GM15510 (cell line): ENCODE measurements around the gene TP53I3.

Source experiments
- POLR2A ChIP-seq: IDR thresholded peaks from 3 replicates; pipeline ENCODE4 v1.6.1; 2011; ENCODE audit warnings: borderline replicate concordance; ENCODE audit not compliant: insufficient read length; ENCODE audit errors: extremely low read depth

Gene TP53I3

DNA sequence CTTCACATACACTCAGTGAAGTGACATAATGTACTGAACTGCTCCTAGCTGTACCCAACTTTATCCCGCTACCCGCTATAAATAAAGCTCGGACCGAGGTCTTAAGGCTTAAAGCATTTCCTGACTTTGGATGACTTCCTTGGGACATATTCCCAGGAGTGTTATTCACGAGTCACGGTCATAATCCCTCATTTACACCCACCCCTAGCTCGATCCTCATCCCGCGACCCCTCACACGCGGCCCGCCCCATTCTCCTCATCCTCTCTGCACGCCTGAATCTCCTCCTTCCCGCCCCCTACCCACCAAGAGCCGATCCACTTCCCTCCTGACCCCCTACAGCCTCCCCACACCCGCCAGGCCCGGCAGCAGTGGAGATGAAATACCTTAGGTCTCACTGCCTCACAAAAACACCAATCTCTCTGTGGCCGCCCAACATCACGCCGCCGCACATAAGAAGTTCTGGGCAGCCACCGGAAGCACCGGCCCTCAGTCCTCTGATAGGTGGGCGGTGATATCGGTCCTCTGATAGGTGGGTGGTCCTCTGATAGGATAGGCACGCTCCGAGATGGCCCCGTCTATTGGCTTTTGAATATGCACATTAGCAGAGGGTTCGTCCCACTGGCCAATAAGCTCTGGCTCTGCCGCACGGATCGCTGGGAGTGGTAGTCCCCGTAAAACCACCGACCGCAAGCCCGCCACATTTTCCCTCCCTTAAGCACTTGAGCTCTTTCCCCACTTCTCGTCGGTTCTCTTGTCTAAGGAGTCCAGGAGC, 37.5 kb downstream of the TP53I3 start, which contains the start of gene WDCP:
Gene WDCP (minus strand): TSS at position 462 of the 773 bp plus-strand sequence. CDS start 7,897 bp downstream, outside the sequence.
- peak; percentile 82 for TF ChIP-seq POLR2A

DNA sequence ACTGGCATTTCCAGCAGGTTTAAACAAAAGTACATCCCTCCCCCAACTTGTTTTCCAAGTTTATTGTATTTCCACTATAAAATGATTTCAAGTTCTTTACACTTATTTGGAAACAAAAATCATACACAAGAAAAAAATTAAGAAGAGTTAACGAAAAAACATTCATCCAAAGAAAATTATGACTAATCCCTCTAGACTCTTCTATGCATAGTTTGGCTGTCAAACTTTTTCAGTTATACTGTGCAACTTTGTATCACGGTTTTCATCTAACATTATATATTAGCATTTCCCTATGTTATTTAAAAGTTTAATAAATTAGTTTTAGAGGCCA, 38.1 kb downstream of the TP53I3 start:
- no peak for TF ChIP-seq POLR2A

DNA sequence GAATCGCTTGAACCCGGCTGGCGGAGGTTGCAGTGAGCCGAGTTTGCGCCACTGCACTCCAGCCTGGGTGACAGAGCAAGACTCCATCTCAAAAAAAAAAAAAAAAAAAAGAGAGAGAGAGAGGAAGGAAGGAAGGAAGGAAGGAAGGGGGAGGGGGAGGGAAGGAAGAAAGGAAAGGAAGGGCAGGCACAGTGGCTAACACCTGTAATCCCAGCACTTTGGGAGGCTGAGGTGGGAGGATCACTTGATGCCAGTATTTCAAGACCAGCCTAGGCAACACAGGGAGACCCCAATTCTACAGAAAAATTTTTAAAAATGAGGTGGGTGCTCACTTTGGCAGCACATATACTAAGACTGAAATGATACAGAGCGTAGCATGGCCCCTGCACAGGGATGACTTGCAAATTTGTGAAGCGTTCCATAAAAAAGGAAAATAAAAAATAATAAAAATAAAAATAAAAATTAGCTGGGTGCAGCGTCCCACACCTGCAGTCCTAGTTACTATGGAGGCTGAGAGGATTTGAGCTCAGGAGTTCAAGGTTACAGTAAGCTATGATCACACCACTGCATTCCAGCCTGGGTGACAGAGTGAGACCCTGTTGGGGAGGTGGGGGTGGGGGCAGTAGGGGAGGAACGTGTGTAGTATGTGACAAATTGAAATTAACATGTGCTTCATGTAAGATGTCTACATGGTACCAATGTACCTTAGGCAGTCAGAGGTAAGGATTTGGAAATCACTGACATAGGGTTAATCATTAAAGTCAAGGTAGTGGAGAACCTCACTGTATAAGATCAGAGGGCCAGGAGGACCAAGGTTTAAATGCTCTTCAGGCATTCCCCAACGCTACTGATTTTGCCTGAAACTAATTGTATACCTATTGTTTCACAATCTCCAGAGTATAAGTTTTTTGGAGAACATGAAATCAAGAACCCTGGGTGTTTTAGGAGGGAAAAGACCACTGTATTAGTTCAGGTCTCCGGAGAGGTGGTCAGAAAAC, 38.8 kb downstream of the TP53I3 start:
- TF ChIP-seq POLR2A = no peak

DNA sequence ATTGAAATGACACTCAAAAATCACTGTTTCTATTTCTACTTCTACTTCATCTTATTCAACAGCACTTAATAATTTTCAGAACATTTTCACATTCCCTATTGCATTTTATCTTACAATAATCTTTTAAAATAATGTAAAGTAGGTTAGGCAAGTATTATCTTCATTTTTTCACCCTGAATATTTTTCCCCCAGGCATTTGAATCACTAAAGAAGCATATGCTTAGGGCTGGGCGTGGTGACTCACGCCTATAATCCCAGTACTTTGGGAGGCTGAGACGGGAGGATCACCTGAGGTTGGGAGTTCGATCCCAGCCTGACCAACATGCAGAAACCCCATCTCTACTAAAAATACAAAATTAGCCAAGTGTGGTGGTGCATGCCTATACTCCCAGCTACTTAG, 44.1 kb downstream of the TP53I3 start:
- TF ChIP-seq POLR2A = no peak

DNA sequence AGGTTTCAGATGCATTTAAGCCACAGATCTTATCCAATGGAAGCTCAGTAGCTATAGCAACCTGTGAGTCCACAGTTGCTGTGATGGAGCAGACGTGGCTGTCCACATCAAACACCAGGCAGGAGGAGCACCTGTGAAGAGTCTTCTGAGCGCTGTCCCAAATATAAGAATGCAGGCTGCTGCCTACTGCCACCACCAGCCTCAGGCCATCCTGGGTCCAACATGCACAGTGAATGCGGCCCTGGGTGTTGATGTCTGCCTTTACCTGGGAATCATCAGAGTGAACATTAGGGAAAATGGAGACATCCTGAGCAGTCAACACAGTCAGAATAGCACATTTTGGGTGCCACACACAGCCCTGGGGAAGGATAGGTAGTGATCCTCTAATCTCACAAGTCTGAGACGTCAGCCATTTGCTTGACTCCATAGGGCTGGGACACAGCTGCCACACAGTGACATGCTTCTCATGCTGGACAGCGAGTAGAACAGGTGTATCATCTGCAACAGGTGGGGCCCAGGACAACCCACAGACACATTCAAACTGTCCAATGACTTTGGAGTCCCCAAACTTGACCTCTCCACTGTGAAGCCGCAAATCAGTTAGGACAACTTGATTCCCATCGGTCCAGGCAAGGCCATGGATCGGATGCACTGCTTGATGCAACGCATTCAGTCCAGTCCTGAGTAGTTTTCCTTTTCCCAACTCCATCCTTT, 45.7 kb downstream of the TP53I3 start:
- TF ChIP-seq POLR2A = no peak
